Right atrium auricular region (tissue), 2 donors: ENCODE results near the gene AVL9. TPM values are rescaled to one million over a fixed set of nuclear protein-coding genes. Genes with fewer than 3 reads are reported as not detected.

Experiments used
- DNase-seq: peaks from one replicate; pipeline ENCODE4 v3.0.0-alpha.2; 2019; ENCODE audit warnings: low spot score
- H3K27ac ChIP-seq, 2 donors: fragments of 200-600 bp; sonication (generic); 1 replicate in 1 of 2; 2 replicates in 1 of 2; pipeline ENCODE4 v1.5.1; 2016 to 2019
- H3K27me3 ChIP-seq, 2 donors: fragments of 200-600 bp; sonication (generic); one replicate each; pipeline versions ENCODE4 v1.5.1 to v1.6.0; 2017 to 2019
- H3K36me3 ChIP-seq: fragments of 200-600 bp; sonication (generic); one replicate; pipeline ENCODE4 v1.5.1; 2016
- H3K4me1 ChIP-seq, 2 donors: fragments of 200-600 bp; sonication (generic); one replicate each; pipeline versions ENCODE4 v1.5.1 to v1.6.0; 2017 to 2019
- H3K4me3 ChIP-seq, 2 donors: fragments of 200-600 bp; sonication (generic); 1 replicate in 1 of 2; 2 replicates in 1 of 2; pipeline ENCODE4 v1.5.1; 2017 to 2019; ENCODE audit warnings: mild to moderate bottlenecking in 1 of 2, moderate library complexity in 1 of 2
- H3K9me3 ChIP-seq, 2 donors: fragments of 200-600 bp; sonication (generic); one replicate each; pipeline ENCODE4 v1.5.1; 2019
- total RNA-seq, 2 donors: library from RNA; depleted of rRNA; stranded (reverse); fragments of >200 nt; gene quantifications; one replicate each; pipeline ENCODE4 v1.1.0, GENCODE V29; 2016
- TF ChIP-seq, protein P1 (sequence below), 2 donors: fragments of 200-600 bp; sonication (generic); IDR thresholded peaks; one replicate each; pipeline ENCODE4 v1.5.1; 2019; ENCODE audit warnings: antibody characterized with exemption in 2 of 2

Gene AVL9
- total RNA-seq, 2 donors from 2014 or later: 10.1 to 14.3 TPM

GRCh38 chr7:32586291-32587221, 91.3 kb downstream of the AVL9 start:
- Histone ChIP-seq H3K36me3 (peaks cover 45% of the 10 kb centered on the region), H3K27ac (peak overlapping the region; percentile 68 to 83), H3K4me3 (no peak overlapping the region), H3K4me1 (peaks cover 0 to 35% of the 10 kb centered on the region in 2 donors), H3K27me3 (no peaks in the 10 kb centered on the region), H3K9me3 (no peaks in the 10 kb centered on the region)
- TF ChIP-seq, protein P1, sequence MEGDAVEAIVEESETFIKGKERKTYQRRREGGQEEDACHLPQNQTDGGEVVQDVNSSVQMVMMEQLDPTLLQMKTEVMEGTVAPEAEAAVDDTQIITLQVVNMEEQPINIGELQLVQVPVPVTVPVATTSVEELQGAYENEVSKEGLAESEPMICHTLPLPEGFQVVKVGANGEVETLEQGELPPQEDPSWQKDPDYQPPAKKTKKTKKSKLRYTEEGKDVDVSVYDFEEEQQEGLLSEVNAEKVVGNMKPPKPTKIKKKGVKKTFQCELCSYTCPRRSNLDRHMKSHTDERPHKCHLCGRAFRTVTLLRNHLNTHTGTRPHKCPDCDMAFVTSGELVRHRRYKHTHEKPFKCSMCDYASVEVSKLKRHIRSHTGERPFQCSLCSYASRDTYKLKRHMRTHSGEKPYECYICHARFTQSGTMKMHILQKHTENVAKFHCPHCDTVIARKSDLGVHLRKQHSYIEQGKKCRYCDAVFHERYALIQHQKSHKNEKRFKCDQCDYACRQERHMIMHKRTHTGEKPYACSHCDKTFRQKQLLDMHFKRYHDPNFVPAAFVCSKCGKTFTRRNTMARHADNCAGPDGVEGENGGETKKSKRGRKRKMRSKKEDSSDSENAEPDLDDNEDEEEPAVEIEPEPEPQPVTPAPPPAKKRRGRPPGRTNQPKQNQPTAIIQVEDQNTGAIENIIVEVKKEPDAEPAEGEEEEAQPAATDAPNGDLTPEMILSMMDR (IDR thresholded peaks at IDR 0.05): no peak
- no peak for DNase-seq

DNA sequence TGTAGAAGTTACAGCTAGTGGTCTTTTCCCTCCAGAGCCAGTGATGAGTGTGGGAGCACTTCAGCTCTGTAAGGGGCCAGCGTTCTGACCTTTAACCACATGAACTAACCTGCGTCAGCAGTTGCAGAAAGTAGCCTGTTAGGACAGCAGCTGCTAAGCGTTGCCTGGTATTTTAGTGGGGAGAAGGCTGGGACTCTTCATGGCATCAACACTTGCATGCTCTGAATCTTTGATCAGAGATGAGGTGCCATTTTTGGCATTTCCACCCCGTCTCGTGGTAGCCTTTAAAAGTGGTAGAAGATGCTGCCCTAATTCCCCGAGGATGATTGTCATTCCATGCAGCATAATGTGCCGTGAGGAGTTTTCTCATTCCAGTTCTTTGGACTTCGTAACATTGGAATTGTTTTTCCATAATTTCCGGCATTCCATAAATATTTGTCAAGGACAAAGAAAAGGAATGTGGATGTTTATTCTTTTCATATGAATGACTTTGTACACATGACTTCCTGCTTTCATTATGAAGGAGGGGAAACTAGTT, 92.2 kb downstream of the AVL9 start:
- TF ChIP-seq, protein P1 (IDR thresholded peaks at IDR 0.05): no peak
- H3K4me3 ChIP-seq: no peak overlapping the region
- DNase-seq: no peak
- H3K9me3 ChIP-seq: no peaks in the 10 kb centered on the region
- H3K4me1 ChIP-seq: peaks cover 0 to 35% of the 10 kb centered on the region in 2 donors
- no peaks in the 10 kb centered on the region for H3K27me3 ChIP-seq
- peaks cover 38% of the 10 kb centered on the region for H3K36me3 ChIP-seq
- peak overlapping the region; percentile 68 to 83 for H3K27ac ChIP-seq

DNA sequence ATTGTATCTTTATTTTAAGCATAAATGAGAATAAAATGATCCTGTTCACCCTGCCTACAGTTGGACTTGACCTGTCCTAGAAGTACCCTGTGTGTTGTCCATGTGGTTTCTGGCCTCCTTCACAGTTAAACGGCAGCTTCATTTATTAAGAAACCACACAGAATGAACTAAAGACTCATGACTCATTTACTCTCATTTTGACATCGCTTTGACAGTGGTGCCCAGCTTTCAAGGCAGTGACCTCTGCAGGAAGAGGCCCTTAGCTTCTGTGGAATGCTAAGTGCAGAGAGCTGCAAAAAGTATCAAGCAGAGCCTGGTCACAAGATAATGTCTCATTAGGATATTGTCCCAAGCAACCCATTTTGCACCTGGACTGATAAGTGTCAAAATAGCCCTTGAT, 93.4 kb downstream of the AVL9 start:
- Histone ChIP-seq H3K9me3 (no peaks in the 10 kb centered on the region), H3K4me3 (no peak overlapping the region), H3K27me3 (no peaks in the 10 kb centered on the region), H3K27ac (peak overlapping the region; percentile 68 to 83), H3K36me3 (peaks cover 31% of the 10 kb centered on the region), H3K4me1 (peaks cover 0 to 35% of the 10 kb centered on the region in 2 donors)
- no peak for DNase-seq
- TF ChIP-seq, protein P1 (IDR thresholded peaks at IDR 0.05): no peak

DNA sequence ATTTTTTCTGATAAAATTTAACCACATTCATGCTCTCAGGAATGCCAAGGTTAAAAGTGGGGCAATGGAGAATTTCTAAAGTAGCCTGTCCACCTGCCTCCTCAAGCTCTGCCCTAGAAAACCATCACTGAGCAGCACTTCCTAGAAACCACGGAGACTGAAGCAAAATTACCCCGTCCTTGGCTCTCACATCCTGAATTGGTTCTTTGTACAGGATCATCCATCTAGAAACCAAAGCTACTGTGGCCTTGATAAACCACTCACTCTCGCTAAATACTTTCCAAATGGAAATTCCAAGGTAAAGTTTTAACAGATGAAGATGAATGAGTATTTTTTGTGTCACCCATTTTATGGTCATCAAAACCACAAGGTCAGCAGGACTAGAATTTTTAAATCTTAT, 96.6 kb downstream of the AVL9 start:
- Histone ChIP-seq H3K4me3 (no peak overlapping the region), H3K27me3 (no peaks in the 10 kb centered on the region), H3K27ac (no peak overlapping the region), H3K4me1 (peaks cover 0 to 24% of the 10 kb centered on the region in 2 donors), H3K9me3 (no peaks in the 10 kb centered on the region), H3K36me3 (peaks cover 6% of the 10 kb centered on the region)
- no peak for DNase-seq
- TF ChIP-seq, protein P1 (IDR thresholded peaks at IDR 0.05): no peak

- no peak for DNase-seq
- Histone ChIP-seq H3K36me3 (peaks cover 6% of the 10 kb centered on the region), H3K9me3 (no peaks in the 10 kb centered on the region), H3K27me3 (no peaks in the 10 kb centered on the region), H3K4me3 (no peak overlapping the region), H3K27ac (no peak overlapping the region), H3K4me1 (peaks cover 0 to 16% of the 10 kb centered on the region in 2 donors)
- TF ChIP-seq, protein P1 (IDR thresholded peaks at IDR 0.05): no peak
Measured at GRCh38 chr7:32592701-32593100, 97.4 kb downstream of the AVL9 start.
